ENCODE measurements around the gene MARVELD3.

DNA sequence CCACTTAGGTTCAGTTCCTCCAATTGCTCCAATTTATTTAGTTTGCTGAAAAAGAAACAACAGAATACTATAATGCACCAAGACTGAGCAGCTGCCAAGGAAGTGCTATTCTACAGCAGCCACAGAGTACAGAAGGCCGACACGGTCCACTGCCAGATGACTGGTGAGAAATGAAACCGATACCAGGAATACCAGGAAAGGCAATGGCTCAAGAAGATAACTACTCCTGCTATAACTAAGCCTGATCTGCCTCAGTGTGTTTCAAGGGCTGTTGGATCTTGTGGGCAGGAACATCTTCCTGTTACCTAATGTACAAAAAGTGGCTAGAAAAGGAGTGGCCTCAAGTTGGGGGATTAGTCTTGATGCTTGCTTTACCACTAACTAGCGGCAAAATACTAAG, 32.8 kb downstream of the MARVELD3 start:
- TF ChIP-seq ELF4 (IDR thresholded peaks at IDR 0.05) (no peak), SP1 (IDR thresholded peaks at IDR 0.05) (no peak), NFRKB (IDR thresholded peaks at IDR 0.05) (no peak)

All from HEK293T (cell line).